HG02678 (cell line): Measurements from ENCODE around the gene CHRNA1.

Source experiments
- ATAC-seq: cut with Tn5 transposase; IDR thresholded peaks from one replicate; pipeline ENCODE4 v1.9.1; 2021; ENCODE audit warnings: mild to moderate bottlenecking, moderate library complexity; ENCODE audit not compliant: unreplicated experiment

The CHRNA1 gene

GRCh38 chr2:174784316-174784715 is 20.0 kb upstream of the CHRNA1 start:
- ATAC-seq = no peak

GRCh38 chr2:174781996-174782395 is 17.7 kb upstream of the CHRNA1 start:
- ATAC-seq = no peak

GRCh38 chr2:174781298-174781697 is 17.0 kb upstream of the CHRNA1 start:
- no peak for ATAC-seq

- ATAC-seq = no peak
These were observed 16.6 kb upstream of the CHRNA1 start for GRCh38 chr2:174780856-174781255.

GRCh38 chr2:174780191-174780840 is 16.0 kb upstream of the CHRNA1 start:
- ATAC-seq = no peak

- ATAC-seq = no peak
These were observed 15.2 kb upstream of the CHRNA1 start for GRCh38 chr2:174779361-174779928.

GRCh38 chr2:174778085-174778981 is 14.1 kb upstream of the CHRNA1 start:
- peak; percentile 72 for ATAC-seq

- ATAC-seq = no peak
These were observed 13.2 kb upstream of the CHRNA1 start for GRCh38 chr2:174777347-174778084.

GRCh38 chr2:174776675-174777074 is 12.4 kb upstream of the CHRNA1 start:
- no peak for ATAC-seq

GRCh38 chr2:174776223-174776622 is 12.0 kb upstream of the CHRNA1 start:
- ATAC-seq = no peak

- no peak for ATAC-seq
These were observed 11.3 kb upstream of the CHRNA1 start for GRCh38 chr2:174775571-174775980.

GRCh38 chr2:174774886-174775285 is 10.6 kb upstream of the CHRNA1 start:
- no peak for ATAC-seq

- no peak for ATAC-seq
These were observed 8.9 kb upstream of the CHRNA1 start for GRCh38 chr2:174773215-174773614.

- no peak for ATAC-seq
These were observed 8.2 kb upstream of the CHRNA1 start for GRCh38 chr2:174772472-174772801.

- peak; percentile 83 for ATAC-seq
These were observed 7.6 kb upstream of the CHRNA1 start for GRCh38 chr2:174771631-174772471.

GRCh38 chr2:174771136-174771535 is 6.9 kb upstream of the CHRNA1 start:
- ATAC-seq = no peak

- no peak for ATAC-seq
These were observed 4.3 kb upstream of the CHRNA1 start for GRCh38 chr2:174768557-174768956.

- ATAC-seq = no peak
These were observed 2.0 kb upstream of the CHRNA1 start for GRCh38 chr2:174766271-174766670.

- ATAC-seq = no peak
These were observed 1.3 kb upstream of the CHRNA1 start for GRCh38 chr2:174765576-174765975.

GRCh38 chr2:174763780-174764179 is 492 bp downstream of the CHRNA1 start:
- no peak for ATAC-seq
